Caco-2 (cell line): ENCODE results near the gene SIM2. TPM values are rescaled to one million over a fixed set of nuclear protein-coding genes. Genes with fewer than 3 reads are reported as not detected.

Source experiments
- BruUV-seq: library from RNA; stranded (reverse); fragments of 400-500 nt; replicated peaks from 2 replicates; lab custom pipeline; 2021; lab: Mats Ljungman, UMichigan
- CTCF ChIA-PET: fragments of 300-600 bp; sonication (Branson Sonifier 250); formaldehyde crosslinking; loops from one replicate; lab custom pipeline; 2022; ENCODE audit warnings: antibody characterized with exemption; lab: Charles Lee
- POLR2A ChIA-PET: fragments of 300-600 bp; sonication (Branson Sonifier 250); formaldehyde crosslinking; loops from one replicate; lab custom pipeline; 2022; ENCODE audit warnings: antibody characterized with exemption; lab: Charles Lee
- DNase-seq, 2 experiments: peaks; one replicate each; pipeline versions ENCODE4 v3.0.0 to v3.0.0-alpha.2; 2020 to 2022
- H3K27me3 ChIP-seq: replicated peaks from 2 replicates; pipeline ENCODE4 v1.6.0; 2011; ENCODE audit warnings: low read length; ENCODE audit not compliant: control insufficient read depth, insufficient read depth
- H3K36me3 ChIP-seq: 2 replicates; pipeline ENCODE4 v1.5.1; 2011; ENCODE audit warnings: low read length; ENCODE audit not compliant: control insufficient read depth, insufficient read depth
- H3K4me1 ChIP-seq: fragments of 250-450 bp; sonication (Bioruptor Pico); 2 replicates; pipeline ENCODE4 v1.5.1; 2020; ENCODE audit warnings: mild to moderate bottlenecking
- H3K4me3 ChIP-seq: 2 replicates; pipeline ENCODE4 v1.5.1; 2011; ENCODE audit warnings: low read depth, mild to moderate bottlenecking, control low read depth, low read length
- H3K9me3 ChIP-seq: fragments of 250-450 bp; sonication (Bioruptor Pico); 2 replicates; pipeline ENCODE4 v1.5.1; 2020; ENCODE audit warnings: mild to moderate bottlenecking, moderate library complexity
- H3K27ac Mint-ChIP-seq: one replicate; pipeline ENCODE4 v1.8.0; 2022; ENCODE audit warnings: mixed read lengths; ENCODE audit not compliant: unreplicated experiment
- H3K27me3 Mint-ChIP-seq: one replicate; pipeline ENCODE4 v1.8.0; 2022; ENCODE audit warnings: mixed read lengths; ENCODE audit not compliant: insufficient read depth, unreplicated experiment
- H3K36me3 Mint-ChIP-seq: one replicate; pipeline ENCODE4 v1.8.0; 2022; ENCODE audit warnings: mild to moderate bottlenecking, mixed read lengths; ENCODE audit not compliant: insufficient read depth, unreplicated experiment
- H3K4me1 Mint-ChIP-seq: one replicate; pipeline ENCODE4 v1.8.0; 2022; ENCODE audit warnings: low read depth, mixed read lengths; ENCODE audit not compliant: unreplicated experiment
- H3K4me3 Mint-ChIP-seq: one replicate; pipeline ENCODE4 v1.8.0; 2022; ENCODE audit warnings: mild to moderate bottlenecking, moderate library complexity, mixed read lengths; ENCODE audit not compliant: unreplicated experiment
- H3K9me3 Mint-ChIP-seq: one replicate; pipeline ENCODE4 v1.8.0; 2022; ENCODE audit warnings: mixed read lengths; ENCODE audit not compliant: unreplicated experiment
- CTCF ChIP-seq, 2 experiments: fragments of 200-600 bp in 1 of 2; IDR thresholded peaks; 1 replicate in 1 of 2; 2 replicates in 1 of 2; pipeline versions ENCODE4 v1.5.1 to v1.8.0; 2011 to 2022; ENCODE audit warnings: antibody characterized with exemption in 1 of 2, control low read depth in 1 of 2, inconsistent platforms in 1 of 2, low read depth in 1 of 2, low read length in 1 of 2, mild to moderate bottlenecking in 1 of 2, moderate library complexity in 1 of 2; ENCODE audit not compliant: insufficient read depth in 1 of 2, severe bottlenecking in 1 of 2, unreplicated experiment in 1 of 2
- intact Hi-C: fragments of 100-400 bp; cut with micrococcal nuclease; formaldehyde crosslinking; loops from one replicate; pipeline ENCODE4 v1.10.0; 2022; ENCODE audit not compliant: unreplicated experiment
- total RNA-seq: library from RNA; stranded (reverse); gene quantifications from 2 replicates; pipeline ENCODE4 v1.2.3, GENCODE V29; 2022

The SIM2 gene
- total RNA-seq, 1 experiment from 2014 or later = 9.4 TPM

DNA sequence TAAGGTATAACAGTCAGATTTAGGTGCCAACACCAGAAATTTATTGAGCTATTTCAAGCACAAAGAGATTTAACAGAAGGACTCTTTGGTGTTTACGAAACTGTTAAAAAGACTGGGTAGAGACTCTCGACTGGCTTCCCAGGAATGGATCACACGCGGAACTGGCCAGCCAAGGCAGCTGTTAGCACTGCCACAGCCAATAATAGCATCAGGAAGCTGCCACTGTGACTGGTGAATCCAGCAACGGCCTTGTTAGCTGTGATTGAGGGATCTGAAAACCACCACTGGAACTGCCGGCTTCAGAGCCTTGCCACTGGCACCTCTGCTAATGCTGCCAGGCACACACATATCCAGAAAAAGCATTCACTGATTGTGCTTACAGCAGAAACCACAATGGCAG lies 10.6 kb upstream of the SIM2 start:
- Histone ChIP-seq H3K4me1 (no peaks in the 10 kb centered on the region), H3K36me3 (no peaks in the 10 kb centered on the region), H3K27me3 (no peaks in the 10 kb centered on the region), H3K4me3 (no peak overlapping the region), H3K9me3 (no peaks in the 10 kb centered on the region)
- ChIA-PET POLR2A (no interaction called here), CTCF (no interaction called here)
- Mint-ChIP-seq H3K4me1 (no peaks in the 10 kb centered on the region), H3K27me3 (peaks cover 5% of the 10 kb centered on the region), H3K27ac (no peak overlapping the region), H3K4me3 (no peak overlapping the region), H3K9me3 (no peaks in the 10 kb centered on the region), H3K36me3 (no peaks in the 10 kb centered on the region)
- intact Hi-C loops = no loop called here
- DNase-seq = no peak
- no TSS peak for BruUV-seq
- TF ChIP-seq CTCF (IDR thresholded peaks at IDR 0.05; ENCODE audit: insufficient read depth in 1 of 2, low read depth in 1 of 2, low read length in 1 of 2, severe bottlenecking in 1 of 2, unreplicated experiment in 1 of 2) = no peak

DNA sequence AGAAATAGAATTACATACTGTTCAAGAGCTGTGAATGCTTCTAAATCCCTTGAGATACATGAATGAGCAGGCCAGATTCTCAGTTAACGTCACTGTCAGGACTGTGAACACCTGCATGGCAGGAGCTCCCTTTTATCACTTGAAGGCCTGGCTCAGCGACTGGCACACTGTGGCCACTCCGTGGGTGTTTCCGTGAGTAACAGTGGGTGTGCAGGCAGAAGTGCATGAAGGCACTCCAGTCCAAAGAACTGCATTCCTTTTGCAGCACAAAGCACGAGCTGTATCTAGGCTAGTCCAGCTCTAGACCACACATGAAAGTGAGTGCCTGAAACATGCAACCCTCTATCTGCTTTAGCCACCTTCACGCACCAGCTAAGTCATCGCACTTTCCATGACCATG lies 9.6 kb upstream of the SIM2 start:
- no peaks in the 10 kb centered on the region for H3K27me3 ChIP-seq
- CTCF ChIA-PET = interaction anchor here (0.8 kb wide), 1 partner anchor 59 kb away, joined by 3 read pairs; no protein-coding TSS in a partner anchor
- DNase-seq = no peak
- Mint-ChIP-seq H3K4me1 (no peaks in the 10 kb centered on the region), H3K9me3 (no peaks in the 10 kb centered on the region), H3K27ac (no peak overlapping the region), H3K4me3 (no peak overlapping the region), H3K27me3 (peaks cover 2% of the 10 kb centered on the region), H3K36me3 (peaks cover 4% of the 10 kb centered on the region)
- H3K36me3 ChIP-seq = no peaks in the 10 kb centered on the region
- H3K4me3 ChIP-seq = no peak overlapping the region
- BruUV-seq = no TSS peak
- POLR2A ChIA-PET = no interaction called here
- H3K4me1 ChIP-seq = no peaks in the 10 kb centered on the region
- no peaks in the 10 kb centered on the region for H3K9me3 ChIP-seq
- no peak for TF ChIP-seq CTCF (IDR thresholded peaks at IDR 0.05; ENCODE audit: insufficient read depth in 1 of 2, low read depth in 1 of 2, low read length in 1 of 2, severe bottlenecking in 1 of 2, unreplicated experiment in 1 of 2)
- intact Hi-C loops = no loop called here

GRCh38 chr21:36690628-36691554 lies 8.0 kb upstream of the SIM2 start:
- no peak overlapping the region for H3K4me3 Mint-ChIP-seq
- TF ChIP-seq CTCF (IDR thresholded peaks at IDR 0.05; ENCODE audit: insufficient read depth in 1 of 2, low read depth in 1 of 2, low read length in 1 of 2, severe bottlenecking in 1 of 2, unreplicated experiment in 1 of 2) = no peak
- no peak for DNase-seq
- no TSS peak for BruUV-seq
- ChIA-PET POLR2A (no interaction called here), CTCF (no interaction called here)
- Histone ChIP-seq H3K27me3 (no peaks in the 10 kb centered on the region), H3K36me3 (no peaks in the 10 kb centered on the region), H3K4me3 (no peak overlapping the region), H3K9me3 (no peaks in the 10 kb centered on the region), H3K4me1 (no peaks in the 10 kb centered on the region)
- H3K36me3 Mint-ChIP-seq = peaks cover 4% of the 10 kb centered on the region
- no peaks in the 10 kb centered on the region for H3K4me1 Mint-ChIP-seq
- H3K27me3 Mint-ChIP-seq = no peaks in the 10 kb centered on the region
- intact Hi-C loops = no loop called here
- no peaks in the 10 kb centered on the region for H3K9me3 Mint-ChIP-seq
- no peak overlapping the region for H3K27ac Mint-ChIP-seq
